ENCODE data around the gene ASB7.

Gene ASB7

GRCh38 chr15:100670505-100671021 is 68.2 kb downstream of the ASB7 start:
- Histone ChIP-seq H3K79me2 (ENCODE audit: low read length) (no peaks in the 10 kb centered on the region), H2AFZ (ENCODE audit: low read length) (no peak overlapping the region), H3F3A (ENCODE audit: insufficient read depth, low read length) (no peaks in the 10 kb centered on the region), H3K27ac (ENCODE audit: low read length) (no peak overlapping the region), H3K4me3 (ENCODE audit: low read length) (no peak overlapping the region), H3K9me2 (replicated peaks; ENCODE audit: insufficient read depth, low read length) (no peaks in the 10 kb centered on the region), H3K4me1 (ENCODE audit: low read length) (no peaks in the 10 kb centered on the region), H4K20me1 (ENCODE audit: insufficient read depth, low read length) (no peaks in the 10 kb centered on the region), H3K36me3 (replicated peaks; ENCODE audit: insufficient read depth, low read length) (no peaks in the 10 kb centered on the region), H3K9me3 (replicated peaks; ENCODE audit: insufficient read depth, low read length) (no peaks in the 10 kb centered on the region), H3K9ac (ENCODE audit: low read length) (no peak overlapping the region), H3K4me2 (ENCODE audit: low read depth, low read length) (no peak overlapping the region), H3K27me3 (replicated peaks; ENCODE audit: insufficient read depth, low read length) (no peaks in the 10 kb centered on the region)
- DNase-seq, result no peak
- TF ChIP-seq CTCF (IDR thresholded peaks at IDR 0.05; ENCODE audit: low read length) (no peak), EZH2phosphoT487 (IDR thresholded peaks at IDR 0.05; ENCODE audit: low read length) (no peak), EZH2 (optimal IDR thresholded peaks at IDR 0.05; ENCODE audit: low read depth, low read length) (no peak)

- DNase-seq, result no peak
- Histone ChIP-seq H3F3A (ENCODE audit: insufficient read depth, low read length) (no peaks in the 10 kb centered on the region), H3K4me3 (ENCODE audit: low read length) (no peak overlapping the region), H4K20me1 (ENCODE audit: insufficient read depth, low read length) (no peaks in the 10 kb centered on the region), H3K4me1 (ENCODE audit: low read length) (no peaks in the 10 kb centered on the region), H3K27me3 (replicated peaks; ENCODE audit: insufficient read depth, low read length) (no peaks in the 10 kb centered on the region), H2AFZ (ENCODE audit: low read length) (no peak overlapping the region), H3K36me3 (replicated peaks; ENCODE audit: insufficient read depth, low read length) (no peaks in the 10 kb centered on the region), H3K9ac (ENCODE audit: low read length) (no peak overlapping the region), H3K4me2 (ENCODE audit: low read depth, low read length) (no peak overlapping the region), H3K27ac (ENCODE audit: low read length) (no peak overlapping the region), H3K9me3 (replicated peaks; ENCODE audit: insufficient read depth, low read length) (no peaks in the 10 kb centered on the region), H3K9me2 (replicated peaks; ENCODE audit: insufficient read depth, low read length) (no peaks in the 10 kb centered on the region), H3K79me2 (ENCODE audit: low read length) (no peaks in the 10 kb centered on the region)
- TF ChIP-seq EZH2 (optimal IDR thresholded peaks at IDR 0.05; ENCODE audit: low read depth, low read length) (no peak), EZH2phosphoT487 (IDR thresholded peaks at IDR 0.05; ENCODE audit: low read length) (no peak), CTCF (IDR thresholded peaks at IDR 0.05; ENCODE audit: low read length) (no peak)
These were observed 68.8 kb downstream of the ASB7 start for GRCh38 chr15:100671124-100671680.

GRCh38 chr15:100671858-100672543 is 69.6 kb downstream of the ASB7 start:
- H2AFZ ChIP-seq (ENCODE audit: low read length), result no peak overlapping the region
- no peaks in the 10 kb centered on the region for H3K27me3 ChIP-seq (replicated peaks; ENCODE audit: insufficient read depth, low read length)
- no peaks in the 10 kb centered on the region for H3K4me1 ChIP-seq (ENCODE audit: low read length)
- DNase-seq, result no peak
- TF ChIP-seq EZH2 (optimal IDR thresholded peaks at IDR 0.05; ENCODE audit: low read depth, low read length) (no peak), EZH2phosphoT487 (IDR thresholded peaks at IDR 0.05; ENCODE audit: low read length) (no peak), CTCF (IDR thresholded peaks at IDR 0.05; ENCODE audit: low read length) (peak; percentile 39)
- H3K9me2 ChIP-seq (replicated peaks; ENCODE audit: insufficient read depth, low read length), result no peaks in the 10 kb centered on the region
- H4K20me1 ChIP-seq (ENCODE audit: insufficient read depth, low read length), result no peaks in the 10 kb centered on the region
- H3K27ac ChIP-seq (ENCODE audit: low read length), result no peak overlapping the region
- H3K36me3 ChIP-seq (replicated peaks; ENCODE audit: insufficient read depth, low read length), result no peaks in the 10 kb centered on the region
- no peak overlapping the region for H3K4me2 ChIP-seq (ENCODE audit: low read depth, low read length)
- H3K4me3 ChIP-seq (ENCODE audit: low read length), result no peak overlapping the region
- no peaks in the 10 kb centered on the region for H3K9me3 ChIP-seq (replicated peaks; ENCODE audit: insufficient read depth, low read length)
- H3K9ac ChIP-seq (ENCODE audit: low read length), result no peak overlapping the region
- no peaks in the 10 kb centered on the region for H3F3A ChIP-seq (ENCODE audit: insufficient read depth, low read length)
- no peaks in the 10 kb centered on the region for H3K79me2 ChIP-seq (ENCODE audit: low read length)
